ENCODE data around the gene P2RY6.

Gene P2RY6

GRCh38 chr11:73333640-73334383, 61.7 kb downstream of the P2RY6 start:
- H3K4me3 ChIP-seq (ENCODE audit: low read length): peak overlapping the region; percentile 13
- no peak for DNase-seq (ENCODE audit: low read depth)
- TF ChIP-seq CTCF (conservative IDR thresholded peaks at IDR 0.05; ENCODE audit: low read length): no peak

- TF ChIP-seq CTCF (conservative IDR thresholded peaks at IDR 0.05; ENCODE audit: low read length): peak; percentile 14; the same call in 1 of the 2 replicates
- peak; percentile 79 for DNase-seq (ENCODE audit: low read depth)
- H3K4me3 ChIP-seq (ENCODE audit: low read length): peak overlapping the region; percentile 13
These were observed 62.5 kb downstream of the P2RY6 start for GRCh38 chr11:73334384-73335203.

- peak; percentile 84 for DNase-seq (ENCODE audit: low read depth)
- peak; percentile 98 for TF ChIP-seq CTCF (conservative IDR thresholded peaks at IDR 0.05; ENCODE audit: low read length)
- H3K4me3 ChIP-seq (ENCODE audit: low read length): no peak overlapping the region
These were observed 63.2 kb downstream of the P2RY6 start for GRCh38 chr11:73335204-73335923.

GRCh38 chr11:73337846-73338245, 65.7 kb downstream of the P2RY6 start:
- H3K4me3 ChIP-seq (ENCODE audit: low read length): no peak overlapping the region
- DNase-seq (ENCODE audit: low read depth): no peak
- TF ChIP-seq CTCF (conservative IDR thresholded peaks at IDR 0.05; ENCODE audit: low read length): no peak

GRCh38 chr11:73338279-73338678, 66.1 kb downstream of the P2RY6 start:
- DNase-seq (ENCODE audit: low read depth): no peak
- H3K4me3 ChIP-seq (ENCODE audit: low read length): no peak overlapping the region

GRCh38 chr11:73340164-73340563, 68.0 kb downstream of the P2RY6 start:
- TF ChIP-seq CTCF (conservative IDR thresholded peaks at IDR 0.05; ENCODE audit: low read length): no peak
- no peak overlapping the region for H3K4me3 ChIP-seq (ENCODE audit: low read length)
- DNase-seq (ENCODE audit: low read depth): no peak

More at GRCh38 chr11:73338279-73338678, 66.1 kb downstream of the P2RY6 start:
- TF ChIP-seq CTCF (conservative IDR thresholded peaks at IDR 0.05; ENCODE audit: low read length): no peak
